ENCODE measurements around the gene KMT2B.
"Not testable (repeated sequence)": the region's sequence is repeated elsewhere in the genome, so short reads cannot be mapped to it uniquely, and the experiment has no call there.

KMT2B gene

GRCh38 chr19:35717665-35718344 lies at the start of gene KMT2B:
TSS of gene KMT2B (plus strand) at chr19:35718003. CDS start at chr19:35718019, 16 bp downstream.
- DNase-seq = peak; percentile 98

DNA sequence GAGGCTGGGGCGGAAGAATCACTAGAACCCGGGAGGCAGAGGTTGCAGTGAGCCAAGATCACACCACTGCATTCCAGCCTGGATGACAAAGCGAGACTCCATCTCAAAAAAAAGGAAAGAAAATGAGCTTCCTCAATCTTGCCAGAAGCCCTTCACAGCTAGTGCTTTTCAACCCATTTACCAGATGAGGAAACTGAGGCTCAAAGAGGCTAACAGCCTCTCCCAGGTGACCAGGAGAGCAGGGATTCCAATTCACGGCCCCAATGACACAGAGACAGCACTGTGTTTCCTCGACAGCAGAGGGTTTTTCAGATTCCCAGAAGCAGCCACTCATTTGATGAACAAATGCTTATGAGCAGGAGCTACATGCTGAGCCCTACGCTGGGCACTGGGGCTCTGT lies 48.2 kb upstream of the KMT2B start:
- DNase-seq = no peak

- no peak for DNase-seq
Measured at GRCh38 chr19:35669974-35670373, 47.8 kb upstream of the KMT2B start.

GRCh38 chr19:35670686-35671085 lies 47.1 kb upstream of the KMT2B start:
- no peak for DNase-seq

GRCh38 chr19:35671818-35672217 lies 46.0 kb upstream of the KMT2B start:
- no peak for DNase-seq

DNA sequence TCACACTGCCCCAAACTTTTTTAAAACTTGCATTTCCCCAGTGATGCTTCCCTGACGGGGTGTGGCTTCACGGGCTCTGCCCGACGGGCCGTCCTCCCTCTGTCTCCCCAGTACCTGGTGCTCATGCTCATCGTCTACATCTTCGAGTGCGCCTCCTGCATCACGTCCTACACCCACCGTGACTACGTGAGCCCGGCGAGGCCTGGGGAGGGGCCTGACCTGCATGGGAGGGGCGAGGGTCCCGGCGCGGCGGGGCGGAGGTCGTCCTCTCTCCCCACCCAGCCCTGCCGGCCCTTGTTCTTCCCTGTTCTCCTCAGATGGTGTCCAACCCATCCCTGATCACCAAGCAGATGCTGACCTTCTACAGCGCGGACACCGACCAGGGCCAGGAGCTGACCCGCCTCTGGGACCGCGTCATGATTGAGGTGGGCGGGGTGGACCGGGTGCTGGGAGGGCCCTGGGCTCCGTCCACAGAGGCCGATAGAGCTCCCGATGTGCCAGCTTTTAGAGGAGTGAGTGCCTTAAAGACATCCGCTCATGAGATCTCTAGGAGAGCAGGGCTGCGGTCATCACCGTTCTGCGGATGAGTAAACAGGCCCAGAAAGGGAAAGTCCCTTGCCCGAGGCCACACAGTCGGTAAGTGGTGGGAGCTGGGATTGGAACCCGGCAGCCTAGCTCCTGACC lies 44.5 kb upstream of the KMT2B start:
- no peak for DNase-seq

DNA sequence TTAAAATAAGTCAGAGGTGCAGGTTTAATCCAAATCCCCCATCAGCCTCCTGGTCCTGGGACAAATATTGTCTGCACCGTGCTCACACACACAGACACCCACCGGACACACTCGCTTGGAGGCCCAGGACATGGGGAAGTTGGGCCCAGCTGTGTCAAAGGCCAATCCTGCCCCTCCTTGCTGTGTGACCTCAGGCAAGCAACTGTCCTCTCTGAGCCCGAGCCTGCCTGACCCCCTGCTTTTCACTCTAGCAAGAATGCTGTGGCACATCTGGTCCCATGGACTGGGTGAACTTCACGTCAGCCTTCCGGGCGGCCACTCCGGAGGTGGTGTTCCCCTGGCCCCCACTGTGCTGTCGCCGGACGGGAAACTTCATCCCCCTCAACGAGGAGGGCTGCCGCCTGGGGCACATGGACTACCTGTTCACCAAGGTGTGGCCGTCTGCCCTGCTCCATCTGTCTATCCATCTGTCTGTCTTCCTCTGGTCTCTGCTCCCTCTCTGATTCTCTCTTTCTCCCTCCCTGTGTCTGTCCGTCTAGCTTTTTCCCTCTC lies 42.1 kb upstream of the KMT2B start:
- DNase-seq = no peak

DNA sequence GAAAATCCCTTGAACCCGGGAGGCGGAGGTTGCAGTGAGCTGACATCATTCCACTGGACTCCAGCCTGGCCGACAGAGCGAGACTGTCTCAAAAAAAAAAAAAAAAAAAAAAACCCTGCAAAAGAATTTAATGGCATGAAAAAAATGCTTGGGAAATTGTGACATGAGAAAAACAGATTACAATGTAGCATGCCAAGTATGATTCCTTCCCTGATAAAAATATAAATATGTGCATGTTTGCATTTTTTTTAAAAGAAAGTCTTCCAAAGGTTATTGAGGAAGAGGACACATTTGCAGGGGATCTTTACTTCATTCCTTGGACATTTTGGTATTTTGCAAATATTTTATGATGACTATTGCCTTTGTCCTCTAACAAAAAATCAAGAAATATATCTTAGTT lies 28.0 kb upstream of the KMT2B start:
- no peak for DNase-seq

GRCh38 chr19:35691106-35691505 lies 26.7 kb upstream of the KMT2B start:
- DNase-seq = not testable (repeated sequence)

DNA sequence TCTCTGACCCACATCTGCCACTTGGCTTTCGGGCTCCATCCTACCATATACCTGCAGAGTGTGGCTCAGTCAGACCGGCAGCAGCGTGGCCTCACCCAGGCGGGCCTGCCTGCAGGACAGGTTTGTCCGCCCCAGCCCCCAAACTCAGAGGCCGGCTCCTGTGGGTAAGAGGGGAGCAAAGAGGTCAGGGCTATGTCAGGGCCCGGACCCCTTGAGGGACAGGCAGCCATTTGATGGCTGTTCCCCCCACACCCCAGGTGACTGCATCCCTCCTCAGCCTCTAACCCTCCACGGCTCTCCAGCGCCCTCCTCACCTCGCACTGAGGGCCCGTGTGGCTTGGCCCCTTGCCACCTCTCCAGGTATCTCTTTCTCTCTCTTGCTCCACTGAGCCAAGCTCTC lies 25.8 kb upstream of the KMT2B start:
- no peak for DNase-seq

DNA sequence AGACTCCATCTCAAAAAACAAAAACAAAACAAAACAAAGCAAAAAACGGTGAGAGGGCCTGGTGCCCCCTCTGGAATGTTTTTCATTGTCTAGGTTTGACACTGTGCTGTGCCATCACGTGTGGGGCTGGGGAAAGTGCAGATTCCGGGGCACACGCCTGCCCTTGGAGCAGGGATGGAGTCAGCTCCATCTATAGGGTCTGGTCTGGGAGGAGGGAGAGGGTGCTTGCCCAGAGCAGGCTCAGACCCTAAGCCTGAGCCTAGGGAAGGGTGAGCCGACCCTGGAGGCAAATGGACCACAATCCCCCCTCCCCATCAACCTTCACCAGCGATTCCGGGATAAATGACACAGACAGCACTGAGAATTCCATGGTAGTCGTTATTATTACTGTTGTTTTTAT lies 24.4 kb upstream of the KMT2B start:
- no peak for DNase-seq

DNA sequence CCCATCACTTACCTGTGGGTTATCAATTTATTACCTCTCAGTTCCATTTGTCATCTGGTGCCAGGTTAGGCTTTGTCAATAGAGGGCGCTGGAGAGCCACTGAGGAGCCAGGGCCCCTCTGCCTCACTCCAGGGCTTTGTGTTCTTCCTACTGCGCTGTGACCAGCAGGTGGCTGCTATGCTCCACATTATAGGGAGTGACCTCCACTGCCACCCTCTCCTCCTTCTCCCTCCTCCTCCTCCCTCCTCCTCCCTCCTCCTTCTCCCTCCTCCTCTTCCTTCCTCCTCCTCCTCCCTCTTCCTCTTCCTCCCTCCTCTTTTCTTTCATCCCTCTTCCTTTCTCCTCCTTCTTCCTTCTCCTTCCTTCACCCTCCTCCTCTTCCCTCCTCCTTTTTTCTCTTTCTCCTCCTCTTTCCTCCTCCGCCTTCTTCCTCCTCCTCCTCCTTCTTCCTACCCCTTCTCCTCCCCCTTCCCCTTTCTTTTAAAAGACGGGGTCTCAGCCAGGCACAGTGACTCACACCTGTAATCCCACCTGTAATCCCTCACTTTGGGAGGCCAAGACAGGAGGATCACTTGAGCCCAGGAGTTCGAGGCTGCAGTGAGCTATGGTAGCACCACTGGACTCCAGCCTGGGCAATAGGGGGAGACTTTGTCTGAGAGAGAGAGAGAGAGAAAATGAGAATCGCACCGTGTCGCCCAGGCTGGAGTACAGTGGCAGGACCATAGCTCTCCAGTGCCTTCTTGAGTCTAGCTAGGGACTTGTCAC lies 23.8 kb upstream of the KMT2B start:
- peak; percentile 95 for DNase-seq

DNA sequence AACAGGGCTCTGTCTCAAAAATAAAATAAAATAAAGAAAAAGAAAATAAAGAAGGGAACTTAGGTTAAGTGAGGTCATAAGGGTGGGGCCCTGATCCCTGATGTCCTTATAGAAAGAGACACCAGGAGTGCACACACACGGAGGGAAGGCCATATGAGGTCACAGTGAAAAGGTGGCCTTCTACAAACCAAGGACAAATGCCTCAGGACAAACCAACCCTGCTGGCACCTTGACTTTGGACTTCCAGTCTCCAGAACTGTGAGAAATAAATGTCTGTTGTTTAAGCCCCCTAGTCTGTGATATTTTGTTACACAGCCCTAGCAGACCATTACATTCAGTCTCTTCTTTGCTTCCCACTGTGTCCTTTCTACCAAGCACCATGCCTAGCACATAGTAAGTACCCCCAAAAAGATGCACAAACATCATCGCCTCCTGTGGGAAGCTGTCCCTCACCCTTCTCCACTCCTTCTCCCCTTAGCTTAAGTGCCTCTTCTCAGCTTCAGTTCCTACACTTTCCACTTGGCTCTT lies 21.8 kb upstream of the KMT2B start:
- no peak for DNase-seq

DNA sequence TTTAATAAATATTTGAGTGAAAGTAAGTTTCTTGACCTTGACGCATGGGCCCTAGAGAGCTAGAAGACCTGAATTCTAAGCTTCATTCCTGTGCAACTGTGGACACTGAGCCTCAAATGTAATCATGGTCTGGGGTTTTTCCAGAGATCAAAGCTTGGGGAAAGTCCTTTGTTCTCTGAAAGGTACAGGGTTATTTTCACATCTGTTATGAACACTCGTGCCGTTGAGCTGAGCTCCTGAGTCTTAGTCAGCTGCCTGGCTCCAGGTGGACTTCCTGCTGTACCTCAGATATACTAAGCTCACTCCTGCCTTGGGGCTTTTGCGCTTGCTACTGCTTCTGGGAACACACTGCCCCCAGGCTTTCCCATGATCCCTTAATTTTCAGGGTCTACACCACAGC lies 21.0 kb upstream of the KMT2B start:
- DNase-seq = no peak

- peak; percentile 98 for DNase-seq
Measured at GRCh38 chr19:35702223-35703012, 15.4 kb upstream of the KMT2B start.

- no peak for DNase-seq
Measured at GRCh38 chr19:35703343-35703742, 14.5 kb upstream of the KMT2B start.

DNA sequence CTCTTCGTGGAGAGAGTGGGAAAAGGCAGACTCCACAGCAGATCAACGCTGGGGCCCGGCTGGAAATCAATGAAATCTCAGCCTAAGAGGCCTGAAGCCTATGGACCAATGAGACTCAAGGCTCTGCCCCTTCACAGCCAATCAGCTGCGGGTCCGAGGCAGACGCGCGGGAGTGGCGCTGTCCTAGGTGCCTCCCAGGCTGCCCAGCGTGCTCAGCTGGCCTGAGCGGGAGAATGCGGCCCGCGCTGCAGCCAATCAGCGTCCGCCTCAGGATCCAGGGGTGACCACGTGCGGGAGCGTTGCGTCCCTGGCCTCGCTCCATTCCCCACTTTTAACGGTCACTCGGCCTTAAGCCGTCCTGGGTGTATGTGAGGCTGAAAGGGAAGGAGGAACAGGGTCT lies 13.6 kb upstream of the KMT2B start, which contains the start of gene ZBTB32:
ZBTB32 (plus strand) TSS at position 341 of the 400 bp plus-strand sequence. CDS start 10,069 bp downstream, outside the sequence.
- DNase-seq = peak; percentile 68

- DNase-seq = no peak
Measured at GRCh38 chr19:35708391-35708790, 9.4 kb upstream of the KMT2B start.

GRCh38 chr19:35710784-35711723 lies 6.7 kb upstream of the KMT2B start:
- no peak for DNase-seq

DNA sequence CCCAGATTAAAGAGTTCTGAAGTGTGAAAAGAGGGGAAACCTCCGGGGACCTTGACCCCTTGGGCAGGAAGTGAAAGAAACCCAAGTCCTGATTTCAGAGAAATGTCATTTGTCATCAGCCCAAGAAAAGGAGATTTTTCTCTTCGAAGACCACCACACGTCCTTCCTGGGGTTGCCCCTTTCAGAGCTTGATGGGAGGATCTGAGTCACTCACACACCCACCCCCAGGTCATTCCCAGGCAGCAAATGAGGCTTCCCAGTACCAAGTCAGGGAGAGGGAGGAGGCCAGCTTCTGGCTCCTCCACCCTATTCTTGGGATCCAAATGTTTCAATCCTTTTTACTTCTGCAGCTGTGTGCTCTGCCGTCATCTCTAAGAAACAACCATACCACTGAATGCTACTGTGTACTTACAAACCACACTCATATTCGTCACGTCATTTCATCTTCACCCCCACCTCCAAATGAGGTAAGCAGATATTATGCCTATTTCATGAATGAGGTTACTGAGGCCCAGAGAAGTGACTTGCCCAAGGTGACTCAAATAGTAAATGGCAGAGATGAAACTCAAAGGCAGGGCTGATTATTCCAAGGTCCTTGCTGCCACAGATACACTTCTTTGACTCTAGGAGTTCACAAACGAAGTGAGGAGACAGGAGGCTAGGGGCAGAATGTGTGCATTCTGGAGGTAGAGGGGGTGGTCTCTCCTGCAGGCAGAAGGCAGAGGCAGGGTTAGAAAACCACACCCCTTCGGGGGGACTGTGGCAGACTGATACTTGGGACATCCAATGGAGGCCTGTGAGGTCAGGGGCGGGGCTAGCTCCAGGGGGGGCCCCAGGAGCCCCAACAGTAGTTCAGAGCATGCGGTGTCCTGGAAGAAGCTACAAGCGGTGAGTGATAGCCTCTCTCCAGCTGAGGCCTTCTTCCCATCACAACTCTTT lies 5.0 kb upstream of the KMT2B start:
- DNase-seq = no peak

All from eye (tissue), 1 donor.